Lower lobe of right lung (tissue), 2 donors: ENCODE results near the gene SHD. TPM values are rescaled to one million over a fixed set of nuclear protein-coding genes. Genes with fewer than 3 reads are reported as not detected.
"Not testable (repeated sequence)": the region's sequence is repeated elsewhere in the genome, so short reads cannot be mapped to it uniquely, and the experiment has no call there.

ENCODE experiments used
- ATAC-seq, 2 donors: fragments of 200-7000 bp; cut with Tn5 transposase; one replicate each; pipeline ENCODE4 v1.9.1; 2020 to 2022; ENCODE audit warnings: mild to moderate bottlenecking in 2 of 2, moderate library complexity in 2 of 2
- DNase-seq: peaks from one replicate; pipeline ENCODE4 v3.0.0-alpha.2; 2020
- H3K27ac ChIP-seq: fragments of 200-600 bp; one replicate; pipeline ENCODE4 v1.8.0; 2022
- H3K27me3 ChIP-seq: fragments of 200-600 bp; one replicate; pipeline ENCODE4 v1.8.0; 2022; ENCODE audit warnings: low read depth
- H3K36me3 ChIP-seq: fragments of 200-600 bp; one replicate; pipeline ENCODE4 v1.8.0; 2022; ENCODE audit warnings: mild to moderate bottlenecking
- H3K4me1 ChIP-seq: fragments of 200-600 bp; one replicate; pipeline ENCODE4 v1.8.0; 2022
- H3K4me3 ChIP-seq: fragments of 200-600 bp; one replicate; pipeline ENCODE4 v1.8.0; 2022; ENCODE audit warnings: mild to moderate bottlenecking
- H3K9me3 ChIP-seq: fragments of 200-600 bp; one replicate; pipeline ENCODE4 v1.8.0; 2022
- CTCF ChIP-seq: fragments of 200-600 bp; IDR thresholded peaks from one replicate; pipeline ENCODE4 v1.8.0; 2022; ENCODE audit warnings: antibody characterized with exemption, mild to moderate bottlenecking
- intact Hi-C: fragments of 100-400 bp; cut with DNase I; formaldehyde crosslinking; loops from one replicate; pipeline ENCODE4 v1.11.0; 2022
- total RNA-seq: library from RNA; stranded (reverse); fragmentation: NEBNext Ultra II Directional; extraction: Animal tissue kit (Norgen Biotek cat#: 25700); gene quantifications from one replicate; pipeline ENCODE4 v1.2.1, GENCODE V29; 2021
- donor health status: DM: no; HTN: yes; CAD: no; lungs with severe emphysema.

Gene SHD
- total RNA-seq, 1 donor from 2014 or later: not detected

DNA sequence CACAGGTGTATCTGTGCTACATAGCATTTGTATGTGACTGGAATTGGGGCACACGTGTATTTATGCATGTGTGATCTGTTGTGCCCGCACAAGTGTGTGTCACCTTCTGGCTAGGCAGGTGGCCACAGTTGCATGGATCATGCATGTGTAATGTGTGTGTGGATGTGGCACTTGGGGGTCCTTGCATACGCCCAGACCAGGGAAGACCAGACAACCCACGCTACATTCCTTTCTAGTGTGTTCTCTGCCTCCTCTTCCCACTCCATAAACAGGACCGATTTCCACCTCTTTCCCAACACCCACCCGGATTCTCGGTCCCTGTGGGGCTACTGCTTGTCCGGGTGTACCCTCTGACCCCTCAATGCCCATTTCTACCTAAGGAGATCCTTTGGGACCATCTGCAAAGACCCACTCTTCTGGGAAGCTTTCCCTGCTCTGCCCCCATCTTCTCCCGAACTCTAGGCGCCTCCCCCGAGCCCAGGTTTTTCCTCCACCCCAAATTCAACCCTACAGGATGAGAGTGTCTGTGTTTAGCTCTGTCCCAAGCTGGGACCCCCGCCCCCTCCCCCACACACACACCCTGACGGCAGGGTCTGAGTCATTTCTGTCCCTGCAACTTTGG lies 47.3 kb downstream of the SHD start:
- DNase-seq (no peak), ATAC-seq (no peak)
- Histone ChIP-seq H3K27ac (no peak overlapping the region), H3K4me1 (peaks cover 13% of the 10 kb centered on the region), H3K36me3 (no peaks in the 10 kb centered on the region), H3K4me3 (no peak overlapping the region), H3K27me3 (no peaks in the 10 kb centered on the region), H3K9me3 (no peaks in the 10 kb centered on the region)
- intact Hi-C loops: no loop called here
- no peak for TF ChIP-seq CTCF

DNA sequence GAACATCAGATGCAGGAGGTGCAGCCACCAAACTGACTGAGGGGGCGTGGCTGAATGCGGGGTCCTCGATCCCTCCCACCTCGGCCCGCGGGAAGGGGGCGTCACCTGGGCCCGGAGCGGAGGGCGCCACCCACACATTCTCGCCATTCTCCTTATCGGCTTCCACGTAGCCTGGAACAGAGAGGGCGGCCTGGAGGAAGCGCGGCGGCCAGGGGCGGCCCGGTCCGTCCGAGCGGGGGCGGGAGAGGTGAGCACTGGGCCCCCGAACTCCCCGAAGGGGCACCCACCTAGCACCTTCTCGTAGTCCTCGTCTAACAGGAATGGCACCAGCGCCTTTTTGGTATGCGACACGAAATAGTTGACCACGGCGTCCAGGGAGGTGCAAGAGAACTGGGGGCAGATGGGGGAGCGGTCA lies 47.8 kb downstream of the SHD start:
- no peaks in the 10 kb centered on the region for H3K27me3 ChIP-seq
- H3K27ac ChIP-seq: no peak overlapping the region
- DNase-seq (no peak), ATAC-seq (no peak)
- intact Hi-C loops: no loop called here
- H3K36me3 ChIP-seq: no peaks in the 10 kb centered on the region
- no peak for TF ChIP-seq CTCF
- H3K4me3 ChIP-seq: peak overlapping the region; percentile 55
- H3K4me1 ChIP-seq: peaks cover 13% of the 10 kb centered on the region
- H3K9me3 ChIP-seq: no peaks in the 10 kb centered on the region

DNA sequence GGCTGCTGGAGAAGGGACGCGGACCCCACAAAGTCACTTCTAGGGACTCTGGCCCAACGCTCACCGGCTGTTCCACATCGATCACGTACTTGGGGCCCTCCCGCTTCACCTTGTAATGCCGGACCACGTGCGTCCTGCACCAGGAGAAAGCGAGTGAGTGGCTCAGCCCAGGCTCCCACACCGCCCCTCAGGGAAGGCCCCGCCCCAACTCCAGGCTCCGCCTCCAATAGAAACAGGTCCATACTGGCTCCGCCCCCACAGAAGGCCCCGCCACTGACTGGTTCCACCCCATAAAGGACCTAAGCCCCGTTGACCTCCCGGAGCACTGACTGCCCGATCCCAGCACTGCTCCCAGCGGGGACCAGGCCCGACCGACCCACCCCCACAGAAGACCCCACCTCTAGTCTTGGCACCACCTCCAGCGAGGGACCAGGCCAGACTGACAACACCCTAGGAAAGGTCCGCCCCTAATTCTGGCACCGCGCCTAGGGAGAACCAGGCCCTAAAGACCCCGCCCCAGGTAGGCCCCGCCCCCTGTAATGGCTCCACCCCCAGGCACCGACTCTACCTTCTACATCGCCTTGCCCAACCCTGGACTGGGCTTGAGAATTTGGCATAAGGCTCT lies 48.3 kb downstream of the SHD start:
- Histone ChIP-seq H3K36me3 (no peaks in the 10 kb centered on the region), H3K4me3 (peak overlapping the region; percentile 55), H3K27me3 (no peaks in the 10 kb centered on the region), H3K4me1 (peaks cover 13% of the 10 kb centered on the region), H3K27ac (no peak overlapping the region), H3K9me3 (no peaks in the 10 kb centered on the region)
- ATAC-seq (peak; percentile 60 to 75), DNase-seq (peak; percentile 85)
- TF ChIP-seq CTCF: no peak
- intact Hi-C loops: no loop called here

- peak; percentile 20 to 44 for ATAC-seq
- no peak overlapping the region for H3K27ac ChIP-seq
- H3K4me3 ChIP-seq: peak overlapping the region; percentile 55
- intact Hi-C loops: no loop called here
- no peaks in the 10 kb centered on the region for H3K36me3 ChIP-seq
- DNase-seq: no peak
- no peaks in the 10 kb centered on the region for H3K27me3 ChIP-seq
- no peaks in the 10 kb centered on the region for H3K9me3 ChIP-seq
- TF ChIP-seq CTCF: no peak
- peaks cover 13% of the 10 kb centered on the region for H3K4me1 ChIP-seq
Measured at GRCh38 chr19:4327877-4328242, 48.8 kb downstream of the SHD start.

DNA sequence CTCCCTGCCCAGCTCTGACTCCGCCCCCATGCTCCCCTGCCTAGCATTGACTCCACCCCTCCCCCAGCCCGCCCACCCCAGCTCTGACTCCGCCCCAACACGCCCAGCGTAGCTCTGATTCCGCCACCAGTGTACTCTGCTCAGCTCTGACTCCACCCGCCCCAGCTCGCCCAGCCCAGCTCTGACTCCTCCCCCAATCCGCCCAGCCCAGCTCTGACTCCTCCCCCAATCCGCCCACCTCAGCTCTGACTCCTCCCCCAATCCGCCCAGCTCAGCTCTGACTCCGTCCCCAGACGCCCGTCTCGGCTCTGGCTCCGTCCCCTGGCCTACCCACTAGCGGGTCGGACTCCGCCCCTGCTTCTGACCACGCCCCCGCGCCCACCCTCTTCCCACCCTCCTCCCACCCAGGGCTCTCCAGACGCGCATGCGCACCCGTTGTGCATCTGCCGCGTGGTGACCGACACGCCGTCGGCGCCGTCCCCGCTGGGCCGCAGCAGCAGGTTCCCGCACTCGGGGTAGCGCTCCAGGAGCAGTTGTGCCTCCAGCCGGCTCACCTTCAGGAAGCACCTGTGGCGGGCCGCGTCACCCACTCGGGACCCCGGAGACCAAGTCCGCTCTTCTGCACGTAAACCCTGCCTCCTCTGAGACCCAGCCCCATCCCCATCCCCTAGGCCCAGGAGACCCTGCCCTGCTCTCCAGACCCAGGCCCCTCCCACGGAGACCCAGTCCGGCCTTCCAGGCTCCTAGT lies 49.4 kb downstream of the SHD start:
- H3K27ac ChIP-seq: peak overlapping the region; percentile 24
- no peaks in the 10 kb centered on the region for H3K36me3 ChIP-seq
- H3K9me3 ChIP-seq: no peaks in the 10 kb centered on the region
- peak overlapping the region; percentile 55 for H3K4me3 ChIP-seq
- H3K27me3 ChIP-seq: no peaks in the 10 kb centered on the region
- DNase-seq: peak; percentile 95
- intact Hi-C loops: no loop called here
- peaks cover 13% of the 10 kb centered on the region for H3K4me1 ChIP-seq
- TF ChIP-seq CTCF: no peak
- ATAC-seq: peak; percentile 92 to 95

GRCh38 chr19:4328991-4329681 lies 50.1 kb downstream of the SHD start:
- H3K27me3 ChIP-seq, H3K36me3 ChIP-seq, ATAC-seq, H3K9me3 ChIP-seq, DNase-seq, intact Hi-C loops: not testable (repeated sequence)
- peak overlapping the region; percentile 48 for H3K4me3 ChIP-seq
- H3K27ac ChIP-seq: peak overlapping the region; percentile 24
- peaks cover 13% of the 10 kb centered on the region for H3K4me1 ChIP-seq
